ENCODE data around the gene DNASE1L3.
"Not testable (repeated sequence)": the region's sequence is repeated elsewhere in the genome, so short reads cannot be mapped to it uniquely, and the experiment has no call there.

DNASE1L3 gene

GRCh38 chr3:58234516-58234931, 23.8 kb upstream of the DNASE1L3 start:
- DNase-seq, result no peak

DNA sequence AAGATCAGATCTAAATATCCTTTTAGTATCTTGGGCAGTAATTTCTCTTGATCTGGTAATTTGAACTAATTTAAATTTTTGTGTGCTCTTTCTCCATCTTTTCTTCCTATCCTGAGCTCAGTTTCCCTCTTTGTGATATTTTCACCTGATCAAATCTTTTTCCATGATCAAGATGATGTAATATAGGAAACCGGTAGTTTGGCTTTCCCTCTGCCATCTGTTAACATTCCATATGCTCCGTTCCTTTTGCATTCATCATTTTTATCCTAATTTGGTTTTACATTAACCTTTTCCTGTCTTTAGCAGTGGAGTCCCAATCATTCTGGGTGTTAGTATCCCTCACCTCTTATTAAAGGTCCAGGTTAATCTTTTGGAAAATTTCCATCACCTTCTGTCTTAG, 20.9 kb upstream of the DNASE1L3 start:
- no peak for DNase-seq

DNA sequence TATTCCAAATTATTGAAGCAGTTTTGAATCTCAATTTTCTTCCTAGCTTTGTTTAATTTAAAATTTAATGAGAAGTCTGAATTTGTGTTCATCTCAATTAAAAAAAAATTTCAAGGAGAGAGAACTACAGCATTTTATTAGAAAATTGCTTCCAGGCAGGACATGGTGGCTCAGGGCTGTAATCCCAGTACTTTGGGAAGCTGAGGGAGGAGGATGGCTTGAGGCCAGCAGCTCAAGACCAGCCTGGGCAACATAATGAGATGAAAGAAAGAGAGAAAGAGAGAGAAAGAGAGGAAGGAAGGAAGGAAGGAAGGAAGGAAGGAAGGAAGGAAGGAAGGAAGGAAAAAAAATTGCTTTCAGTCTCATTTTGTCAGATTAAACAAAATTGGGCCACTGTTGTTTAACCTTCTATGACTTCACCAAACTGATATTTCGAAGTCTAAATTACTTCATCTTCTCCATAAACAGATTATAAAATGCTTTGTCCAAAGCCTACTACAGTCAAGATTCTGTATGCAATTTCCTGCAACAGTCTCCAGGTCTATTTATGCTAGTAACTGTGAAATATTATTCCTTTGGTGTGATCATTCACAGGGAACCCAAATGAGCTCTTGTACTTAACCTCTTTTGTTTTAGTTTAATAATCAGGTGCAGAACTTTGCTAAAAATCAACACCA, 20.2 kb upstream of the DNASE1L3 start:
- no peak for DNase-seq

DNA sequence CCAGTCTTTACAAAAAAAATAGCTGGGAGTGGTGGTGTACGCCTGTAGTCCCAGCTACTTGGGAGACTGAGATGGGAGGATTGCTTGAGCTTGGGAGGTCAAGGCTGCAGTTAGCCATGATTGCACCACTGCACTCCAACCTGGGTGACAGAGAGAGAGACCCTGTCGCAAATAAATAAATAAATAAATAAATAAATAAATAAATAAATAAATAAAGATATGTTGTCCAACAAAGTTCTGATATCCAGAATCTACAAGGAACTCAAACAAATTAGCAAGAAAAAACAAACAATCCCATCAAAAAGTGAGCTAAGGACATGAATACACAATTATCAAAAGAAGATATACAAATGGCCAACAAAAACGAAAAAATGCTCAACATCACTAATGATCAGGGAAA, 17.2 kb upstream of the DNASE1L3 start:
- not testable (repeated sequence) for DNase-seq

DNA sequence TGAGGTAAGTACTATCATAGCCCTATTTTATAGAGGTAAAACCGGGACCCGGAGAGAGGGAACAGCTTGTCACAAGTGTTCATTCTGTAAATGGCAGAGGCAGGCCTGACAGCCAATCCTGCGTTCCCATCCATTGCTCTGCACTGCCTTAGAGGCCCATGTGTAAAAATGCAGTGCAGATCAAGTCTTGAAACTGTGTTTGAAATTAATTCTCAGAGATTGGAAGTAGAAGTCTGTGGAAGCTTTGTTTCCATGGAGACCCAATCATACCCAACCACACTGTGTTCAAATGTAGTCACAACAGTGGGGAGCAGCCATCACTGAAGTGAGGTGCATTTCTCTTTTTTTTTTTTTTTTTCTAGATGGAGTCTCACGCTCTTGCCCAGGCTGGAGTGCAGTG, 13.1 kb upstream of the DNASE1L3 start:
- DNase-seq, result no peak

DNA sequence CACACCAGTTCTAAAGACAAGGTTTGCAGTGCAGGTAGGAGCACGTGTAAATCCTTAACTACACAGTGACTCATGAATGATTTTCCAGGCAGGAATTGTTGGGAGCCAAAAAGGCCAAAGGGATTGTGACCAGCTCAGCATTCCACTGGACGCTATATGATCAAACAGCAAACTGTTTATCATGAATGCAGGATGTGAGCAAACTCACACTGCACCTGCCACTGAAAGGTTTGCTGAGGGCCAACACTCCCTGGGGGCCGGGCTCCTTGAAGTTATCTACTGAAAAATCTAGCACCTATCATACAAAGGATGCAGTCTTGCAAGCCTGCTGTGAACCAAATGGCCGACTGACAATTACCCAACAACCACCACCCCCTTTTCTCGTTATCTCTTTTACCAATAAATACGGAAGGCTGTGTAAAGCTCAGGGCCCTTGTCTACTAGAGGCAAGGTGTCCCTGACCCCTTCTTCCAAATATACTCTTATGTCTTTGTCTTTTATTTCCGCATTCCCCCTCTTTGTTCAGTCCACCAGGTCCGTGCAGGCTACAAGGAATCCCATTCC, 11.5 kb upstream of the DNASE1L3 start:
- DNase-seq, result no peak

GRCh38 chr3:58218904-58219303, 8.1 kb upstream of the DNASE1L3 start:
- DNase-seq, result no peak

DNA sequence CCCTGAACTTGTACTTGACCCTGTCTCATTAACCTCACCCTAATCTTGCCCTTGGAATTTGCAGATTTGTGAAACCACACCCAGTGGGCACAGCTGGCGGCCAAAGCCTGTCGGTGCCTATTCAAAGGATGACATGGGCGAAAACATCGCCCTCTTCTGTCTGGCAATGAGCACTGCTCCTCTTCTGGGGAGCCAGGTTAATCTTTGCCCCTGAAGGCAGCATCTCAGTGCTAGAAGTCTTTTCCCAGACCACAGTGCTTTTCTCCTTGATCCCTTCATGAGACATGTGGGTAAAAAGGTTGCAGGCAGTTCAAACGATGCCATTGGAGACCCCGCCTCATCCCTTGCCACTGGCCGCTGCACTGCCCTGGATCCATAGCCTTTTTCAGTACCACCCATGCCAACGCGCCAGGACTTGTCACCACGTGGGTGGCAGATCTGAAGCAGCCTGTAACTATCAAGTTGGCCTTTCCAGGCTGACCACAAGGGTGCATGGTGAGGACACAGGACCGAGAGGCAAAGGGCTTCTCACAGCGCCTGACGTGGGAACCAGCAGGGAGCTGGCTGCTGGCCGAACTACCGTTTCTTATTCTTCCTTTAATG, 6.5 kb upstream of the DNASE1L3 start:
- DNase-seq, result peak; percentile 77

- DNase-seq, result no peak
Measured at GRCh38 chr3:58216496-58217195, 5.9 kb upstream of the DNASE1L3 start.

DNA sequence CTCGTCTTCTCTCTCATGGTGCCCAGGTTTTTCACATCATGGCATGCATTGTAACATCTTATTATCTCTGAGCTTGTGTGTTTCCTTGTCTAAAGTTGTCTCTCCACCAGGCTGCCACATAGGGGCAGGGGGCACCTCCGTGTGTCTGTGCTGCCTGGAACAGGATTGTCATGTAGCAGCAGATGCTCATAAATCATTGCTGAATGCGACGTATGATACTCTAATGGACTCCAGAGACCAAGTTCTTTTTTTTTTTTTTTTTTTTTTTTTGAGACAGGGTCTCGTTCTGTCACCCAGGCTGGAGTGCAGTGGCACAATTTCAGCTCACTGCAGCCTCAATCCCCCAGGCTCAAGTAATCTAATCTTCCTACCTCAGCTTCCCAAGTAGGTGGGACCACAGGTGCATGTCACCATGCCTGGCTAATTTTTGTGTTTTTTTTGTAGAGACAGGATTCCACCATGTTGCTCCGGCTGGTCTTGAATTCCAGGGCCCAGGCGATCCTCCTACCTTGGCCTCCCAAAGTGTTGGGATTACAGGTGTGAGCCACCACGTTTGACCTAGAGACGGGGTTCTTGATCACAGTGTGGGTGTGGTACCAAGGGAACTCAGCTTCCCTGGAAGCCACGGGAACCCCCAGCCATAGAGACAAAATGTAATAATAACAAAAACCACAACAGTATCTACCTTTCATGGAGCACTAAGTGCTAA, 4.7 kb upstream of the DNASE1L3 start:
- DNase-seq, result no peak

DNA sequence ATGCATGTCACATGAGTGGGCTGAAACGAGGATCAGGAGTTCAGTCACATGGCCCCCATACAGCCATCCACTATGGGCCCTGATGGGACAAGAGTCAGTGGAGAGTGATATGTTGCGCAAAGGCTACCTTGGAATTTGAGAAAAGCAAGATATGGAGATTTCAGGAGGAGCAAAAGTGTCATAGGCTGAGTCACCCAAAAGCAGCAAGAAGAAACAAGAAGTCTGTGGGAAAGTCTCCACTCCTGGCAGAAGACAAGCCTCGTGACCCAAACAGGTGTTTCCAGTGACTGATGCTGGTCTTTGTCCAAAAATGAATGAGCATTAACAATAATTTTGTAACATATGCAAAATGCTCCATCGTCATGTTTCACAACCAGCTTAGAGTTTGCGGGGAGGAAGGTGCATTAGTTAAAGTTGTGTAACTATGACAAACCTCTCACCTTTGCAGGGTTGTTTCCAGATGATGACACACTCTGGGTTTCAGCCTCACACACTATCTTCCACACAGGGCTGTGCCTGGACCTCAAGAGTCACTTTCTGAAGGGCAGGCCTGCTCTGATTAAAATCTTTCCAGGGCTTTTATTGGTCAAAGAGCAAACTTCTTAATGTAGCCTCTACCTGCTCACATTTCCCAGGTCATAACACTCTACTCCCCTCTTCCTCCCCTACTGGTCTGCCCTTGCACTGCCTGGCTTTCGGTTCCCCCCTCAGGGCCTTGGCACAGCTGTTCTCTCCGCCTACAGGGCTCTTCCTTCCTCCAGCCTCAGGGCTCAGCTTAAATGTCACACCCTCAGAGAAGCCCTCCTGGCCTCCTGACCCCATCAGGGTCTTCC, 3.9 kb upstream of the DNASE1L3 start:
- no peak for DNase-seq

- DNase-seq, result no peak
Measured at GRCh38 chr3:58209933-58210332, 839 bp downstream of the DNASE1L3 start.

DNA sequence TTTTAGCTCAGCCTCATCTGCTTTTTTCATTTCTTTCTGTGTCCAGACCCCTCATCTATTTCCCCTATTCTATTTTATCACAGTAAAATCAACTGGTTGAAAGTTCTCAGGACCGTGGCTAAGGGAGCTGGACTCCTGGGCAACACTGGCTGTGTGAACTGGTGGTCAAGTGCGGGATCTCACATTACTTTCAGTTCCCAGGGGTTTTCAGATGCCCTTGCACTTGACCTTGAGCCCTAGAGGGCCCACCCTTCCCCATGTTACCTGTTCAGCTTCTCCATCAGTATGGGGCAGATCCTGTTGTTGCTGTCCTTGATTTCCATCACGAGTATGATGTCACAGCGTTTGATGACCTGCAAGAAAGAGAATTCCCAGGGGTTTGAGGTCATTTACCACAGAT, 2.8 kb downstream of the DNASE1L3 start:
- no peak for DNase-seq

DNA sequence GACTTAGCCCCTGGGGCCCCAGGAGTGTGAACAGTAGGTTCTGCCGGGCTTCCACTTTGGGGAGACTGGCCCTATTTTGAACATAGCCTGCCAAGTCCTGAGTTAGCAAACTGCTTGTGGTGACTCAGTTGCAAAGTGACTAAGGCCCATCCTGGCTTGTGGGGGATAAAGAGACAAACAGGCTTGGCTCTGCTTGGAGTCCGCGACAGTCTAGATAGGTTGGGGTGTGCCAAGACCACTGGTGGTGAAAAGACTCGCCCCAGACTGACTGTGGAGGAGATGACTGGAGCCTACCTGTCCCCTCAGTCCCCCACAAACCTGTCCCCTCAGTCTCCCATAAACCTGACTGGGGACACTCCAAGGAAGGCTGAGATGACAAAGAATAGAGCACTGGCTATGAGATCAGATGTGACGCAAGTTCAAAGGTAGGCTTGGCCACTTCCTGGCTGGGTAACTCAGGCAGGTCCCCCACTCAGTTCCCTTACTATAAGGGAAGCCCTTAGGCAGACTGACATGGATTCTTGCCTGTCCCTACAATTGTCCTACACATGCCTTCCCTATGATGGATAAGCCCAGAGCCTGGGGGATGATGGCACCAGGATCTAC, 4.3 kb downstream of the DNASE1L3 start:
- DNase-seq, result no peak

DNA sequence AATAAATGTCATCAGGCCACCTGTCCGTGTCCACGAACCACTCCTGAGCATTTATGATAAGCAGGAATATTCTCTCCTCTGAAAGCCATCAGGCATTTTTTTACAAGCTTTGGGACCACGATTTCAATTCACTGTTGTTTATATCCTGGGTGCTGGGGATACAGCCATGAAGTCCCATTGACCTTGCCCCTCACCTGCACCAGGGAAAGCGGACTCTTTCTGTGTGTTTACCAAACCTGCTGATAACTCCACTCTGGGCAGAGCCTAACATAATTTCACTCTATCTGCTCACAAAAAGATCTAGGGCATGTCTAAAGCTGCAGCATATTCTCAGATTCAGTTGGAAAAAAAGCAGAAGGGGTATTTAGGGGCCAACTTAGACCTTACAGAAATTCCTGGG, 4.8 kb downstream of the DNASE1L3 start:
- DNase-seq, result no peak

DNA sequence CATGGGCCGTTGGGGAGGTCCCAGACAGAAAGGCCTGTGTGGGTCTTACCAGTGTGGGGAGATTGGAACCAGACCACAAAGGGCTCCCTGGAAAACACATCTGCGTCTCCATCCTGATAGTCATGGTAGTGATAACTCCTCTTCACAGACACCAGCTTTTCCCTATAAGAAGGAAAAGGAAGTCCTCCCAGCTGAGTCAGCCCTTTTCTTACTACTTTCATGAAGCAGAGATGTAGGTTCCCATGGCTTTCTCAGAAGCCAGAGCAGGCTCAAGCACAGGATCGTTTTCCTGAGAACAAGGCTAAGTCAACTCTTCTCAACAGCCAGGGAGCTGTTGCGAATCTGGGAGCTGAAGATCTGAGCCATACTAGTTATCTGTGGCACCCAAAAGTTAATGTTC, 6.1 kb downstream of the DNASE1L3 start:
- peak; percentile 4 for DNase-seq

DNA sequence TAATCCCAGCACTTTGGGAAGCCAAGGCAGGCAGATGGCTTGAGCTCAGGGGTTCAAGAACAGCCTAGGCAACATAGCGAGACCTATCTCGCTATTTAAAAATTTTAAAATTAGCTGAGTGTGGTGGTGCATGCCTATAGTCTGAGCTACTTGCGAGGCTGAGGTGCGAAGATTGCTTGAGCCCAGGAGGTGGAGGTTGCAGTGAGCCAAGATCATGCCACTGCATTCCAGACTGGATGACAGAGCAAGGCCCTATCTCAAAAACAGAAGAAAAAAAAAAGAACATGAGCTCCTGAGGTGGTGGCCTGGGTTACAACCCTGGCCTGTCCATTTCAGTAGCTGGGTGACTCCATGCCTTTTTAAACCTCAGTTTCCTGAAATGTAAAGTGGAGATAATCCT, 7.2 kb downstream of the DNASE1L3 start:
- no peak for DNase-seq

GRCh38 chr3:58202917-58203360, 7.8 kb downstream of the DNASE1L3 start:
- DNase-seq, result no peak

- DNase-seq, result not testable (repeated sequence)
Measured at GRCh38 chr3:58201451-58201850, 9.3 kb downstream of the DNASE1L3 start.

GRCh38 chr3:58200846-58201355, 9.9 kb downstream of the DNASE1L3 start:
- no peak for DNase-seq

- no peak for DNase-seq
Measured at GRCh38 chr3:58200121-58200709, 10.6 kb downstream of the DNASE1L3 start.

Measured in midbrain (tissue), 1 donor.